ENCODE results near the gene RNF207.

RNF207 gene

GRCh38 chr1:6167391-6168303 lies 38.3 kb upstream of the RNF207 start:
- no peak for TF ChIP-seq CTCF (IDR thresholded peaks at IDR 0.05; ENCODE audit: insufficient read depth, low read depth, low read length, missing control alignments)
- H3K4me3 ChIP-seq (ENCODE audit: low read length) = no peak overlapping the region
- no peak for DNase-seq (ENCODE audit: low read depth)

GRCh38 chr1:6168947-6169586 lies 36.9 kb upstream of the RNF207 start:
- TF ChIP-seq CTCF (IDR thresholded peaks at IDR 0.05; ENCODE audit: insufficient read depth, low read depth, low read length, missing control alignments) = no peak
- no peak overlapping the region for H3K4me3 ChIP-seq (ENCODE audit: low read length)
- no peak for DNase-seq (ENCODE audit: low read depth)

- DNase-seq (ENCODE audit: low read depth) = no peak
- no peak for TF ChIP-seq CTCF (IDR thresholded peaks at IDR 0.05; ENCODE audit: insufficient read depth, low read depth, low read length, missing control alignments)
- H3K4me3 ChIP-seq (ENCODE audit: low read length) = no peak overlapping the region
Measured at GRCh38 chr1:6170116-6170741, 35.7 kb upstream of the RNF207 start.

- no peak for DNase-seq (ENCODE audit: low read depth)
- no peak for TF ChIP-seq CTCF (IDR thresholded peaks at IDR 0.05; ENCODE audit: insufficient read depth, low read depth, low read length, missing control alignments)
- H3K4me3 ChIP-seq (ENCODE audit: low read length) = no peak overlapping the region
Measured at GRCh38 chr1:6170742-6171201, 35.1 kb upstream of the RNF207 start.

- DNase-seq (ENCODE audit: low read depth) = no peak
- peak; percentile 32 for TF ChIP-seq CTCF (IDR thresholded peaks at IDR 0.05; ENCODE audit: insufficient read depth, low read depth, low read length, missing control alignments)
- H3K4me3 ChIP-seq (ENCODE audit: low read length) = no peak overlapping the region
Measured at GRCh38 chr1:6171548-6172124, 34.3 kb upstream of the RNF207 start.

GRCh38 chr1:6172549-6172948 lies 33.4 kb upstream of the RNF207 start:
- TF ChIP-seq CTCF (IDR thresholded peaks at IDR 0.05; ENCODE audit: insufficient read depth, low read depth, low read length, missing control alignments) = no peak
- H3K4me3 ChIP-seq (ENCODE audit: low read length) = no peak overlapping the region
- no peak for DNase-seq (ENCODE audit: low read depth)
